ENCODE data around the gene ZNF236.
"Not testable (repeated sequence)": the region's sequence is repeated elsewhere in the genome, so short reads cannot be mapped to it uniquely, and the experiment has no call there.

ZNF236 gene

DNA sequence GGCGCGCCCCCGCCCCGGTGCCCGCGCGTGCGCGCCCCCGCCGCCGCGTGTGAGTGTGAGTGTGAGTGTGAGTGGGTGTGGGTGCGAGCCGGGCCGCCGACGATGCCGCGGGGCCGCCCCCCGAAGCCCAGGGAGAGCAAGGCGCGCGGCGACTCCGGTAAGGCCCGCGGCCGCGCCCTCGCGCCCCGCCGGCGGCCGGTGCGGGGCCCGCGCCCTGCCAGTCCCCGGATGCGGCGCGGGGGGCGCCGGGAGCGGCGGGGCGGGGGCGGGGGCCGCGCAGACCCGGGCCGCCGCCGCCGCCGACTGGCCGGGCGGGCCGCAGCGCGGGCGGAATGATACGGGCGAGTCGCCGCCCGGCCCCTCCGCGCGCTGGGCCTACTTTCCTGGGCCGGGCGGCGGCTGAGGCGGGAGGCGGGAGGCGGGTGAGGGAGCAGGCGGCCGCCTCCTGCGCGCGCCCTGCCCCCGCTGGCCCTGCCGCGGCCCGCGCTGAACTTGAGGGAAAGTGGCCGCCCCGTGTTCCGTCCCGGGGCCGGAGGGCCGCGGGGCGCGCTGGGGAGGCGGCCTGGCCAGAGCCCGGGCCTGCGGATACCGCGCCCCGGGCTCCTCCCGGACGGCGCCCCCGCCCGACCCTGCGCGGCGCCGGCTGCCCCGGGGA lies at the start of gene ZNF236:
TSS of gene ZNF236 (plus strand) at position 52 of the 655 bp plus-strand sequence. CDS start at position 103, 51 bp downstream.
- DNase-seq, result no peak

DNA sequence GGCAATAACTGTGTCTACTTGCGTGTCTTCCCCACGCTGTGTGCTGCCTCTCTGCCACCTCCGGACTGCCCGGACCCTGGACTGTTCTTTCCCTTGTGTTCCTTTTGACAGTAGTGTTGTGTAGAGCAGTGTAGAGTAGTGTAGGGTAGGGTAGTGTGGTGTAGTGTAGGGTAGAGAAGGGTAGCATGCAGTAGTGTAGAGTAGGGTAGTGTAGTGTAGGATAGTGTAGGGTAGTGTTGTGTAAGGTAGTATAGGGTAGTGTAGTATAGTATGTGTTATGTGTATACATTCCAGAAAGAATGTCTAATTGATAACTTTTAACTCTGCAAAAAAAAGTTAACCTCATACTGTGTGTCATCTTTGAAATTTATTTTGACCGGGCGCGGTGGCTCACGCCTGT lies 49.7 kb upstream of the ZNF236 start:
- no peak for DNase-seq

DNA sequence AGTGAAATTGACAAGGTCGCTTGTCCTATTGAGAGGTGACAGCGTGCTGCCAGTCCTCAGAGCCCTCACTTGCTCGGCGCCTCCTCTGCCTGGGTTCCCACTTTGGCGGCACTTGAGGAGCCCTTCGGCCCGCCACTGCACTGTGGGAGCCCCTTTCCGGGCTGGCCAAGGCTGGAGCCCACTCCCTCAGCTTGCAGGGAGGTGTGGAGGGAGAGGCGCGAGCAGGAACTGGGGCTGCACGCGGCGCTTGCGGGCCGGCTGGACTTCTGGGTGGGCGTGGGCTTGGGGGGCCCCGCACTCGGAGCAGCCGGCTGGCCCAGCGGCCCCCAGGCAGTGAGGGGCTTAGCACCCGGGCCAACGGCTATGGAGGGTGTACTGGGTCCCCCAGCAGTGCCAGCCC lies 45.3 kb upstream of the ZNF236 start:
- not testable (repeated sequence) for DNase-seq

DNA sequence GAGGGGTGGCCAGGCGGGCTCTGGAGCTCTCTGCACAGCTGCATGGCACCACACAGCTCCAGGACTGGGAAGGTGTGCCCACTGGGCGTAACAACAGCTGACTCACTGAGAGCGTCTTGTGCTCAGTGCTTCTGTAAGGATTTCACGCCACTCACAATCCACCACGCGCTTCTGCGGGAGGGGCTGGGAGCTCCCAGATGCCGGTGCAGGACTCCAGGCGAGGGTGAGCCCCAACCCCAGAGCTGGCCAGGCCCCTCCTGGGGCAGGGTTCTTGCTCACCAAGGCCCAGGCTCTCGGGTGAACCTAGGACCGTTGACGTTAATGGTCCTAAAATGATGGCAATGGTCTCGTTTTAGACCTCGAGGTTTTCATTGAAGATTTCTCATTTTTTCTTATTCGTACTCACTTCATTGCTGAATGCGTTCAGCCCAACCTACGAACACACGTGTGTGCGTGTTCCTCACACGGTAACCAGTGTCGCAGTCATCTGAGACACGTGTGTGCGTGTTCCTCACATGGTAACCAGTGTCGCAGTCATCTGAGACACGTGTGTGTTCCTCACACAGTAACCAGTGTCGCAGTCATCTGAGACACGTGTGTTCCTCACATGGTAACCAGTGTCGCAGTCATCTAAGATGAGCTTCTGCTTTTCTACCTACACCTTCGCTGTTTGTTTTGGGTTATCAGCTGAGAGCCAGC lies 38.4 kb upstream of the ZNF236 start:
- DNase-seq, result no peak

DNA sequence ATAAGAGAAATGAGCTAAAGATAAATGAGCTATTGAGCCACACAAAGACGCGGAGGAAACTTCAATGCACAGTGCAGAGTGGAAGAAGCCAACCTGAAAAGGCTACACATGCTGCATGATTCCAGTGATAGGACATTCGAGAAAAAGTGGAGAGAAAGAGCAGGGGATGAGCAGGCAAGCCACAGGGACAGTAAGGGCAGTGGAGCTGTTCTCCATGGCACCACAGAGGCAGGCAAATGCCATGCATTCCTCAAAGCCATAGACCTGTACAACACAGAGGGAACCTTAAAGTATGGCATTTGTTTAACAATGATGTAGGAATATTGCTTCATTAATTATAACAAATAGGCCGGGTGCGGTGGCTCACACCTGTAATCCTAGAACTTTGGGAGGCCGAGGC lies 36.5 kb upstream of the ZNF236 start:
- DNase-seq, result no peak

DNA sequence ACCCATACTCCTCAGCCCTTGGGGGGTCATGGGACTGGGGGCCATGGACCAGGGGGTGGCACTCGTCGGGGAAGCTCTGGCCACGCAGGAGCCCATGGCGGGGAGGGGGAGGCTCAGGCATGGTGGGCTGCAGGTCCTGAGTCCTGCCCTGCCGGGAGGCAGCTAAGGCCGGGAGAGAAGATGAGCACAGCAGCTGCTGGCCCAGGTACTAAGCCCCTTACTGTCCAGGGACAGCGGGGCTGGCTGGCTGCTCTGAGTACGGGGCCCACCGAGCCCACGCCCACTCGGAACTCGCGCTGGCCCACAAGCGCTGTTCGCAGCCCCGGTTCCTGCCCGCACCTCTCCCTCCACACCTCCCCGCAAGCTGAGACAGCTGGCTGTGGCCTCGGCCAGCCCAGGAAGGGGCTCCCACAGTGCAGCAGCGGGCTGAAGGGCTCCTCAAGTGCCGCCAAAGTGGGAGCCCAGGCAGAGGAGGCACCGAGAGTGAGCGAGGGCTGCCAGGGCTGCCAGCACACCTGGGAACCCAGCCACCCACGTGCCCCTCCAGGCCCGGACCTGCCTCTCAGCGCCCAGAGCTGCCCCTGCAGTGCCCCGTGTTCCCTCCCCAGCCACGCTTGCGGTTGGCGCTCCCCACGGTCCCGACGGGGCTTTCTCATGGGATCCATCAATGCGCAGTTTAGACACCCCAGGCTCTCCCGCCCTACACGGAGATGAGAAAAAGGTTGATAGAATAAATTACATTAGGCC lies 33.6 kb upstream of the ZNF236 start:
- DNase-seq, result no peak

DNA sequence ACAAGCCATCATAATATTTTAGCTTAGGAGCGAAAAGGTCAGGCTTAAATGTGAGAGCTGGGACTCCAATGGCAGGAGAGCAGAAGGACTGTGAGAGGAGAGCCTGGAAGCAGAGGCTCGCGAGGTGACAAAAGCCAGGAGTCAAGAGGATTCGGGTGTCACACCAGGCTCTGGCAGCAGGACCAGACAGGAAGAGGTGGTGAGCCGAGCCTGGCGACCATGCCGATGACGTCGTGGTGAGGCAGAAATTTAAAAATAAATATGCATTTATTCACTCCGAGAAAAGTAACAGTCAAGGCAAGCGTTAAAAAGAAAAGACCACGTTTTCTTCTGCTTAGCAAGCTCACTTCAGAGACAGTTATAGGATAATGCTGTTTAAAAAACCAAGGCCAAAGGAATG lies 31.3 kb upstream of the ZNF236 start:
- DNase-seq, result no peak

DNA sequence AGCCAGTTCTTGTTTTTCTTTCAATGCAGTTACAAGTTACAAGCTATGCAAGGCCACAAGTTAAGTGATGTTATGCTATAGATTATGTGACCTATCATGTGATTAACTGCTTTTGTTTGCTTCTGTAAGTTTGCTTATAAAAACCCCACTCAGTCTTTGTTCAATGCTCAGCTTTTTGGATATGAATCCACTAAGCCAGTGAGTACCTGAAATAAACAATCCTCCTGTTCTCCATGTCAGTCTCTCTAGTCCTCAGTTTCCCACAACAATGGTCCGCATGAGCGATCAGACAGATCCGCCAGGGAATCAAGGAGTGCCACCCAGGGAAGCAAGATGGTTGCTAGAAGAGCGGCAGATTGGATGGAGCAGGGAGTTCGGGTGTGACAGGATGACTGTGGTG lies 30.7 kb upstream of the ZNF236 start:
- no peak for DNase-seq

DNA sequence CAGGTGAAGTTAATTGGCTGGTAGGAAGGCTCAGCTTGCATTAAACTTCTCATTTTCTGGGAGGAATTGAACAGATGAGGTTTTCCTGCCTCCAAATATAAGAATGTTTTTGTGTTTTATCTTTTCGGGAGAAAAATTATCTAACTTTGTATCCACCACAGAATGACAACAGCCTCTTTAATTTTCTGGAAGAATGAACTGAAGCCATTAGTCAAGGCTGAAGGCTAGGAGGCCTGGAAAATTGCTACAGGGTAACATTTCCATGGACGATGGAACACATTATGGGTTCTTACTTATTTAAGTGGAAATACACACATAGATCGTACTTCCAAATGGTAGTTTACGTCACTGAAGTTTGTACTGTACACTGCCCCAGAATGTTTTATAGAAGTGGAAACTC lies 28.0 kb upstream of the ZNF236 start:
- no peak for DNase-seq

DNA sequence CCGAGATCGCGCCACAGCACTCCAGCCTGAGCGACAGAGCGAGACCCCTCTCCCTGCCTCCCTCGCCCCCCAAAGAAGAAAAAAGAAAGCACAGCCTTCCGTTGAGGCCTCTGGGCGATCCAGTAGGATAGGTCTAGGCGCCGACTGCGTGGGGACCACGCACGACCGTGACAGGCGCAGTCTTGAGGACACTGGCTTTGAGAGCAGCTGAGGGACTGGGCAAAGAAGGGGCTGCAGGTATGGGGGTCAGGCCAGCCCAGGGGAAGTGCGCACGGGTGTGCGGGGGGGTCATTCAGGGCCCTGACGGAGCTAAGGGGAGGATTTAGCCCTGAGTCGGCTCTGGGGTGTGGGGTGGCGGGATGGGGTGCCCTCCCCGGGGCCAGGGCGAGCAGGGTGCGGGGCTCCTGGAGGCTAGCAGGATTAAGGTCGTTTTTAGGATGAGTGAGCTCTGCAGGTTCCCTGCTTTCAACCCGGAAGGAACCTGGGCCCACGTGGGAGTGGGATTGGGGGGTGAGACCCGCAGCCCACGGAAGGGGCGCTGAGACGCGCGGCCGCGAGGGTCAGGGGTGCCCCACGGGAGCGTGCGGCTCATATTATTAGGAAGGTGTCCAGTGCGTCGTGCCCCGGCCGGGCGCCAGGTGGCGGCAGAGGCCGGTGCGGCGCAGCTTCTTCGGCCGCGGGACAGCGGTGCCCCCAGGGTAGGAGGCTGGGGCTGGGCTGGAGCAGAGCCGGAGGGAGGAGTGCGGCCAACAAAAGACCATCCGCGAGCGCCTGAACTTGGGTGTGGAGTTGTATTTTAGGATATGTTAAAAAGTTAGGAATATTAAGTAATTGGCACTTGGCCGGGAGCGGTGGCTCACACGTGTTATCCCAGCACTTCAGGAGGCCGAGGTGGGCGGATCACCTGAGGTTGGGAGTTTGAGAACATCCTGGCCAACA lies 20.5 kb upstream of the ZNF236 start:
- DNase-seq, result no peak

DNA sequence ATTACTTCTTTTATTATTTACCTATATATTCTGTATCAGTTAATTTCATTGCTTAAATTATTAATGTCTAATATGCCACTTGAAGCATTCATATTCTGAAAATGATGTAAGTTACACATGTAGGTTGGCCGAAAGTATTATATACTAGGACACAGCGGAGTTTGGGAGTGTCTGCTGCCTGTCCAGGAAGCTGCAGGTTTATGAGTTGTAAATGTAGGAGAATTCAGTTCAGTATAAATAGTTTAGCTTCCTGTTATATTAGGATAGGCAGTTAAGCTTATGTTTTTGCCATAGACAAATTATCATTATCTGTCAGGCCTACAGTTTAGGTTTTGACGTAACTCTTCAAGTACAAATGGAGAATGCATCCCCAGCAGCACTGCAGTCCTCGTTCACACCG lies 18.9 kb upstream of the ZNF236 start:
- DNase-seq, result no peak

DNA sequence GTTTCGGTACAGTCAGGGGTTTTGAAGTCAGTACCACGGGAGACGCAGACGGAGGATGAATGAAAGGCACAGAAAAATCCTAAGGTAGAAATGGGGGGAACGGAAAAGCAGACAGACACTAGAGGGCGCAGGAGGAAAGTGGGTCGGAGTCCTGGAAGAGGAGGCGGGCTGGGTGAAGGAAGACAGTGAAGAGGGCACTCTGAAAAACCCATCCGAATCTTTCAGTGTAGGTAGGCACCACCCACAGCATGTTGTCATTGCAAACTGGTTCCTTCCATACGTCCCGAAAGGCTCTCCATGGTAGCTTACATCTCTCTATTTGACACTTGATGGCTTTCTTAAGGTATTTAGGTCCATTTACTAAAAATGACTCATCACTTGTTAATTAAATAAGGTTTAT lies 18.5 kb upstream of the ZNF236 start:
- peak; percentile 18 for DNase-seq

DNA sequence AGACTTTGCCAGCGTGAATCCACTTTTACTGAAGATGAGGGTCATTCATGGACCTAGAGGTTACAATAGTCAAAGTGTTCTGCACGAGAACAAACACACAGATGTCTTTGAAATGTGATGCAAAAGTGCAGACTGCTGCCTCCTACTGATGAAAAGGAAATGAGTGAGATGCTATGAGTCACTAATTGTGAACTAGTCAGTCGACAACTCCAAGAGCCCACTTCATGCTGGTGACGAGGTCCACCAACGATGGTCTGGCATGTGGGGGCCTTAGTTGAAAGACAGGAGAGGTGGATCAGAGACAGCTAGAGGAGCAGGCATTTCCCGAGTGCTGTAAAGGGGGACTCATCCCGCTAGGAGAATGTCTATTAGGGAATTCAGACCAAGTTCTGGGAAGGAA lies 17.1 kb upstream of the ZNF236 start:
- no peak for DNase-seq

DNA sequence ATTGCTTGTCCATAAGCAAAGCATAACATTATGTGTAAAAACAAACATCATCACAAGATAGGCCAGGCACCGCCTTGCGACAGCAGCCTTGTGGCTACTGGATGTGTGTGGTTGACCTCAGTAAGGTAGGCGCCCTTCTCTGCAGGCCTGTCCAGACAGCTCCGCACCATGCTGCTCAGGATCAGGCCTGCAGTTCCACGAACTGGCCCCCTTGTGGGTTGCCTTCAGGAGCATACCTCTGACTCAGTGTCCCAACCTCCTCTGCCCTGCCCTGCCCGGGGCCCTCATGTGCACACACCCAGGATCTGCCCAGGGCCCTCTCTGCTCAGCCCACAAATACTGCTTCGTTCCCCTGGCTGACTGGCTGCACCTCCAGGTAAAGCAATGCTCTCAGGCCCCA lies 16.1 kb upstream of the ZNF236 start:
- DNase-seq, result no peak

DNA sequence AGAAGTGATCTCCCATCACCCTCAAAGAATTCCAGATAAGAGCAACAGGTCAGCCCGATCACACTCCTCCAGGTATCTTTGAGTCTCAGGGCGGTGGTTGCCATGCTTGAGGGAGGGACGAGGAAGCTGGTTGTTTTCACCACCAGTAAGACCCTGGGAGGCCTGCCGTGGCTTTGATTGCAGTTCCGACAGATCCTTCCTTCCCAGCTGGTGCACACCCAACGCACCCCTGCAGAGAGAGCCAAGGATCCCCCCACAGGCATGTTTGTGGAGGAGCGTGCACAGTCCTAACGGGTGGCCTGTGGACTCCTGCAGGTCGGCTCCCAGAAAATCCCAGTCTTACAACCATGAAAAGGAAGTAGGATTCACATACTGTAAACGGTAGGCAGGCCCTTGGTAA lies 13.8 kb upstream of the ZNF236 start:
- DNase-seq, result no peak

DNA sequence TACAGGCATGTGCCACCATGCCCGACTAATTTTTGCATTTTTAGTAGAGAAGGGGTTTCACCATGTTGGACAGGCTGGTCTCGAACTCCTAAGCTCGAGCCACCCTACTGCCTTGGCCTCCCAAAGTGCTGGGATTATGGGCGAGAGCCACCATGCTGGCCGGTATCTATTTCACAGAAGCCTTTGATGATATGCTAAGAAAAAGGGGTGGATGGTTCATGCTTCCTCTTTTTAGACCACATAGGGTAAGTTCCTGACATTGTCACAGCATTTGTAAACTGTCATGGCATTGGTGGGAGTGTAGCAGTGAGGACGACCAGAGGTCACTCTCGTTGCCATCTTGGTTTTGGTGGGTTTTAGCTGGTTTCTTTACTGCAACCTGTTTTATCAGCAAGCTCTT lies 10.8 kb upstream of the ZNF236 start:
- not testable (repeated sequence) for DNase-seq

DNA sequence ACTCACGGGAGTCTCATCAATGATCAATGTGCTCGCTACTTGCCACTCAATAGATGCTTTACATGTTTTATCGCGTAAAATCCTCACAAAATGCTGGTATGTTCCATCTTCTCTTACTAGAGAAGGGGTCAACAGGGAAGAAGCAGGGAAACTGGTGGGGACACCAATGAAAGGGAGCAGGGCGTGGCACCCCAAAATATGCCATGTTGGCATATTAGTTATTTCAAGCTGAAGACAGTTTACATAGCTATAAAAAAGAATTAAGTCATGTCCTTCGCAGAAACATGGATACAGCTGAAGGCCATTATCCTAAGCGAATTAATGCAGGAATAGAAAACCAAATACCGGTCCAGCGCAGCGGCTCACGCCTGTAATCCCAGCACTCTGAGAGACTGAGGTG lies 8.1 kb upstream of the ZNF236 start:
- no peak for DNase-seq

DNA sequence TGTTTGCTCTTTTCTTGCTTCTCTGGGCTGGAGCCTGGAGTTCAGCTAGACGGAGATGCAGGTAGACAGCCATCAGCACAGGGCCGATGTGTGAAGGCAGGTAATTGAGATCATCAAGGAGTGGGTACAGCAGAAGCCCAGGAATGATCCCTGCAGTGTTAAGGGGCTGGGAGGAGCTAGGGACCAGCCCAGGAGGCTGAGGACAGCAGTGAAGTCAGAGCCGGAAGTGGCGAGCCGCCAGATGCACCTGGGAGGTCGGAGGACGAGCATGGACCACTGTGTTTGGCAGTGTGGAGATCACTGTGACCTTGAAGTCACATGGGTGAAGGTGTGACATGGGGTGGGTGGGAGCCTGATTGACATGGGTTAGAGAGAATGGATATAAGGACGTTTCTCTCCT lies 6.2 kb upstream of the ZNF236 start:
- DNase-seq, result no peak

DNA sequence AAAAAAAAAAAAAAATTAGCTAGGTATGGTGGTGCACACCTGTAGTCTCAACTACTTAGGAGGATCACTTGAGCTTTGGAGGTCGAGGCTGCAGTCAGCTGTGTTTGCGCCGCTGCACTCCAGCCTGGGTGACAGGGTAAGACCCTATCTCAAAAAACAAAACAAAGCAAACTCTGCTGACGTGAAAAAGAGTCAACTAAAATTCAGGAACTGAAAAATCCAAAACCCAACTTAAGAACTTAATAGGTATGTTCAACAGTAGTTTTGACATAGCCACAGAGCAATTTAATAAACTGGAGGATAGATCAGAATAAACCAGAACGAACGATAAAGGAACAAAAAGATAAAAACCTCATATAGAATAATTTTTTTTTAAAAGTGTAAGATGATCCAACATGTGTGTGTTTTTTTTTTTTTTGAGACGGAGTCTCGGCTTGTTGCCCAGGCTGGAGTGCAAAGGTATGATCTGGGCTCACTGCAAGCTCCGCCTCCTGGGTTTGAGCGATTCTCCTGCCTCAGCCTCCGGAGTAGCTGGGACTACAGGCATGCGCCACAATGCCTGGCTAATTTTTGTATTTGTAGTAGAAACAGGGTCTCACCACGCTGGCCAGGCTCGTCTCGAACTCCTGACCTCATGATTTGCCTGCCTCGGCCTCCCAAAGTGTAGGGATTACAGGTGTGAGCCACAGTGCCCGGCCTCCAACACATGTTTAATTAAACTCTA lies 4.3 kb upstream of the ZNF236 start:
- no peak for DNase-seq

DNA sequence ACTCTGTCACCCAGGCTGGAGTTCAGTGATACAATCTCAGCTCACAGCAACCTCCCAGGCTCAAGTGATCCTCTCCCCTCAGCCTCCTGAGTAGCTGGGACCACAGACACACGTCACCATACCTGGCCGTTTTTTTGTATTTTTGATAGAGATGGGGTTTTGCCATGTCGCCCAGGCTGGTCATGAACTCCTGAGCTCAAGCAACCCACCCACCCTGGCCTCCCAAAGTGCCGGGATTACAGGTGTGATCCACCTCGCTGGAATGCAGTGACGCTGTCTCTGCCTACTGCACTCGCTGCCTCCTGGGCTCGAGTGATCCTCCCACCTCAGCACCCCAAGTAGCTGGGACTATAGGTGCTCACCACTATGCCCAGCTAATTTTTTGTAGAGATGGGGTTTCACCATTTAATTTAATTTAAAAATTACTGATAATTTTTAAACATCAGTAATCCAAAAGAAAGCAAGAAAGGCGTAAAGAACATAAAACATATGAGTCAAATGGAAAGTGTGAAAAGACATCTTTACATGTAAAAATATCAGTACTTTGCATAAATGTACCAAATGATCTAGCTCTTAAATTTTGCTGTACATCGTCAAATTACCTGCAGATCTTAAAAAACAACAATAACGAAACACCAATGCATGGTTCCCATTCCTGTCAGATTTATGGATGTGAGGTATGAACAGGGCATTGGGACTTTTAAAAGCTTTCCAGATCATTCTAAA lies 2.8 kb upstream of the ZNF236 start:
- DNase-seq, result no peak

DNA sequence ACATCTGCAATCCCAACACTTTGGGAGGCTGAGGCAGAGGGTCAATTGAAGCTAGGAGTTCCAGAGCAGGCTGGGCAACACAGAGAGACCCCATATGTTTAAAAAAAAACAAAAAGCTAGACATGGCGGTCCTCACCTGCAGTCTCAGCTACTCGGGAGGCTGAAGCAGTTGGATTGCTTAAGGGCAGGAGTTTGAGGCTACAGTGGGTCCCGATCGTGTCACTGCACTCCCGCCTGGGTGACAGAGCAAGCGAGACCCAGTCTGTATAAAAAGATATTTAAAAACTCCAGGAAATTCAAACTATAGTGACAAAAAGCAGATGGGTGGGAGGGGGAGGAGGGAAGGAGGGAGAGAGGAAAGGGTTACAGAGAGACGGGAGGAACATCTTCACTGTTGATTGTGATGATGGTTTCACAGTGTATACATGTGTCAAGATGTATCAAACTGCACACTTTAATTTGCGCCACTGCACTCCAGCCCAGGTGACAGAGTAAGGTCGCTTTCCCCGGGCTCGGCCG lies 942 bp upstream of the ZNF236 start:
- no peak for DNase-seq

Measured in NCI-H2081 treated with DMSO at 0.1 percent for 48 hours (cell line).